Brain microvascular endothelial cell (primary cell): Measurements from ENCODE around the gene EHD1.
A peak's percentile ranks its signal among the peaks of the same experiment; 100 is the strongest.

ENCODE experiments used
- DNase-seq: peaks from one replicate; pipeline ENCODE4 v3.0.0-alpha.2; 2020
- H3K27ac ChIP-seq: fragments of 250-450 bp; sonication (Bioruptor Pico); 2 replicates; pipeline ENCODE4 v1.5.1; 2020; ENCODE audit warnings: mild to moderate bottlenecking, moderate library complexity
- H3K27me3 ChIP-seq: fragments of 250-450 bp; sonication (Bioruptor Pico); replicated peaks from 2 replicates; pipeline ENCODE4 v1.5.1; 2020; ENCODE audit warnings: mild to moderate bottlenecking
- H3K36me3 ChIP-seq: fragments of 250-450 bp; sonication (Bioruptor Pico); replicated peaks from 2 replicates; pipeline ENCODE4 v1.5.1; 2020; ENCODE audit warnings: mild to moderate bottlenecking
- H3K4me3 ChIP-seq: 2 replicates; pipeline ENCODE4 v1.5.1; 2011; ENCODE audit warnings: low read depth, mild to moderate bottlenecking, control low read depth, low read length, moderate library complexity
- in situ Hi-C: cut with HindIII; loops from 2 replicates; pipeline ENCODE4 v1.10.0; 2017; ENCODE audit warnings: low sequenced_read_pairs, low pct_ligation_motif_present
- TF ChIP-seq, protein P1 (sequence below): IDR thresholded peaks from 2 replicates; pipeline ENCODE4 v1.5.1; 2011; ENCODE audit warnings: low read depth, mild to moderate bottlenecking, moderate library complexity, low read length, control low read depth, inconsistent platforms; ENCODE audit errors: missing control alignments

Gene EHD1

DNA sequence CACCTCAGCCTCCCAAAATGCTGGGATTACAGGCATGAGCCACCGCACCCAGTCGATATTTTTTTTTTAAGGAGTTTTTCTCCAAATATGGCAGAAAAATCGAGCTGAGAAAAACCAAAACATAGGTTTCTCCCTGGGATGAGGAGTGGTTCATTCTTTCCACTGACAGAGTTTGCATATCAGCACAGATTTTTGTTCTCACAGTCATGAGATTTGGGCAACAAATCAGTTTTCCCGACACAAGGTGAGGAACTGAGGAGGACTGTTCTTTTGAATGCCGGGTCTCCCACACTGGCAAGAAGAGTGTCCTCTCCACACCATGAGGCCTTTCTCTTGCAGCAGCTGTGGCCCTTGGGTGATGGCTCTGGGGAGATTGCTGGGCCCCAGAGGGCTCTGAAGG is 3.8 kb upstream of the EHD1 start:
- in situ Hi-C loops: no loop called here
- Histone ChIP-seq H3K4me3 (no peak overlapping the region), H3K27me3 (no peaks in the 10 kb centered on the region)

DNA sequence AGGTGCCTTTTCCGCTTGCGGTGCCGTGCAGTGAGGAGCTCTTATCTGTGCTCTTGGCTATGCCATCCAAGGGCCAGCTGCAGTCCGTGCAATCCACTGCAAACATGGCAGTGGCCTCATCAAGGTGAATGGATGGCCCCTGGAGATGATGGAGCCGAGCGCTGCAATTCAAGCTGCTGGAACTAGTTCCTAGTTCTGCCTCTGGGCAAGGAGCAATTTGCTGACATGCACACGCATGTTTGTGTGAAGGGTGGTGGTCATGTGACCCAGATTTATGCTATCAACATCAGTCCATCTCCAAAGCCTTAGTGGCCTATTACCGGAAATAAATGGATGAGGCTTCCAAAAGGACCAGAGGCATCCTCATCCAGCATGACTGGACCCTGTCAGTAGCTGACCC is 3.1 kb upstream of the EHD1 start:
- no peak for DNase-seq
- TF ChIP-seq, protein P1, sequence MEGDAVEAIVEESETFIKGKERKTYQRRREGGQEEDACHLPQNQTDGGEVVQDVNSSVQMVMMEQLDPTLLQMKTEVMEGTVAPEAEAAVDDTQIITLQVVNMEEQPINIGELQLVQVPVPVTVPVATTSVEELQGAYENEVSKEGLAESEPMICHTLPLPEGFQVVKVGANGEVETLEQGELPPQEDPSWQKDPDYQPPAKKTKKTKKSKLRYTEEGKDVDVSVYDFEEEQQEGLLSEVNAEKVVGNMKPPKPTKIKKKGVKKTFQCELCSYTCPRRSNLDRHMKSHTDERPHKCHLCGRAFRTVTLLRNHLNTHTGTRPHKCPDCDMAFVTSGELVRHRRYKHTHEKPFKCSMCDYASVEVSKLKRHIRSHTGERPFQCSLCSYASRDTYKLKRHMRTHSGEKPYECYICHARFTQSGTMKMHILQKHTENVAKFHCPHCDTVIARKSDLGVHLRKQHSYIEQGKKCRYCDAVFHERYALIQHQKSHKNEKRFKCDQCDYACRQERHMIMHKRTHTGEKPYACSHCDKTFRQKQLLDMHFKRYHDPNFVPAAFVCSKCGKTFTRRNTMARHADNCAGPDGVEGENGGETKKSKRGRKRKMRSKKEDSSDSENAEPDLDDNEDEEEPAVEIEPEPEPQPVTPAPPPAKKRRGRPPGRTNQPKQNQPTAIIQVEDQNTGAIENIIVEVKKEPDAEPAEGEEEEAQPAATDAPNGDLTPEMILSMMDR: no peak
- Histone ChIP-seq H3K4me3 (no peak overlapping the region), H3K27me3 (no peaks in the 10 kb centered on the region), H3K27ac (no peak overlapping the region), H3K36me3 (no peaks in the 10 kb centered on the region)
- in situ Hi-C loops: no loop called here

More for the DNA sequence above, 3.8 kb upstream of the EHD1 start:
- TF ChIP-seq, protein P1: no peak
- no peaks in the 10 kb centered on the region for H3K36me3 ChIP-seq
- no peak for DNase-seq
- H3K27ac ChIP-seq: no peak overlapping the region

DNA sequence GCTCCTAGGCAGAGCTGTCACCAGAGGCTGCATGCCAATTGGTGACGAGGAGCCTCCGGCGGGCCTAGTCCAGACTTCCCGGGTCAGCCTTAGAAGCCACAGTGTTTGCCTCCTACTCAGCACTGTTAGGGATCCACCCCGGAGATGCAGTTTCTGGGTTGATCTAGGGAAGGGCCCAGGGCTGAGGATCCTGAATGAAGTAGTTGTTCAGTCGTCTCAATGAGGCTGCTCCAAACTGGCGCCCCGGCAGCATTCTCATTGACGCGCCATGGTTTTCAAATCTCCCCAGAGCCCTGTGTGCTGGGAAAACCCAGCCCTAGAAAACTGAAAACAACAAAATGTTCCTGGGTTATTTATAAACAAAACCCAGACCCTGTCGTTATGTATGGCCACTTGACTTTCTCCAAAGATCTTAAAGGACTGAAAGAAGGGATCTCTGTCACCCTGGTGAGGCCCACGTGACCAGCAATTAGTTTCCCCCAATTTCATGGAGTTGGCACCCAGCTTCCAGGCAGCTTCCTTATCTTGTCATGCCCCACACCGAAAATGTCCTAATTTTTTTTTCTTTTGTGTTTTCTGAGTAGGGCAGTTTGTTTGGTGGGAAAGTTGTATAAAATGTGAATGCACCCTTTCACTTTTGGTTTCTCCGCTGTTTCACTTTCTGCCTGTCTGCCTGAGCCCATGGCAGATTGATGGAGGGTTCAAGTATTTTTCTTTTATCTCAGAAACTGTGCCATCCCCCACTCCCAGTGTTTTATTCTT is 2.0 kb upstream of the EHD1 start:
- TF ChIP-seq, protein P1: no peak
- no peak overlapping the region for H3K4me3 ChIP-seq

DNA sequence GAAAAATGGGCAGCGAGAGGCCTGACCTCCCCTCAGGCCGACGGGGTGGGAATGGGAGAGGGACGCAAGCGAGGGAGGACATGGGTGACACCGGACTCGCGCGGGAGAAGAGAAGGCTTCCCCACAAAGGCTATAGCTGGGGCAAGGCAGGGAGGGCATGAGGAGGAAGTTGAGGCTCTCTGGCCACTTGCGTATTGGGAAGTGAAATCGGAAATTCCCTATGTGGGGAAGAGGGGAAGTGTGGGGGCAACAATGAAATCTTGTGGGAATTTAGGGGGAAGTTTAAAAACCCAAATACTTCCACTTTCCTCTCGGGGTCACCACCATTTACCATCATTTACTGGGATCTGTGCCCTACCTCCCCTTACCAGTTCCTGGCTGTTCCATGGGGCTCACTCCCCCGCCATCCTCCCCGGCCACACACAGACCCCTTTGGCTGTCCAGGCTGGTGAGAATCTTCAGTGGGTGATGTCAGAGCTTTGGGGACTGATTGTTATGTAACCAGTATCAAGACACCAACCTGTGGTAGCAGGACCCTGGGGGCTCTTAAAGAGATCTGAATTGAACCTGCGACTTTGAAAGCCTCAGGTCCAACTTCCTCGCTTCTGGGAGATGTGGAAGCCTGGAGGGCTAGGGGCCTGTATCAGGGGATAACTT is 951 bp upstream of the EHD1 start:
- DNase-seq: no peak
- Histone ChIP-seq H3K36me3 (peaks cover 3% of the 10 kb centered on the region), H3K27me3 (no peaks in the 10 kb centered on the region), H3K27ac (peak overlapping the region; percentile 78), H3K4me3 (peak overlapping the region; percentile 72)
- in situ Hi-C loops: no loop called here
- TF ChIP-seq, protein P1: no peak

More for the DNA sequence above, 2.0 kb upstream of the EHD1 start:
- Histone ChIP-seq H3K27me3 (no peaks in the 10 kb centered on the region), H3K36me3 (no peaks in the 10 kb centered on the region), H3K27ac (no peak overlapping the region)
- in situ Hi-C loops: no loop called here
- DNase-seq: no peak

DNA sequence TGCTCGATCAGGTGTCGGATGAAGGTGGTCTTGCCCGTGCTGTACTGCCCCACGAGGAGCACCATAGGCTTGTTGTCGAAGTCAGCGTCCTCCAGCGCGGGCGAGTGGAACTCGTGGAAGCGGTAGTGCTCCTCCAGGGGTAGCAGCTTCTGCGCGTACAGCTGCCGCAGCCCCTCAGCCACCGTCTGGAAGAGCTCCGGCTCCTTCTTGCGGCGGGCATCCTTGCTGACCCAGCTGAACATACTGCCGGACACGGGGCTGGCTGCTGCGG is 263 bp downstream of the EHD1 start:
- H3K27ac ChIP-seq: peak overlapping the region; percentile 7
- no peaks in the 10 kb centered on the region for H3K27me3 ChIP-seq
- TF ChIP-seq, protein P1: no peak
- H3K36me3 ChIP-seq: peaks cover 7% of the 10 kb centered on the region
- H3K4me3 ChIP-seq: peak overlapping the region; percentile 97
- in situ Hi-C loops: no loop called here
- DNase-seq: peak; percentile 29
